GM12878 (cell line): Measurements from ENCODE around the gene COMT. TPM values are rescaled to one million over a fixed set of nuclear protein-coding genes. Genes with fewer than 3 reads are reported as not detected.

Experiments
- ATAC-seq: fragments of 200-7000 bp; cut with Tn5 transposase; 3 replicates; pipeline ENCODE4 v1.9.1; 2020; ENCODE audit warnings: mild to moderate bottlenecking, moderate library complexity
- BruUV-seq: library from RNA; stranded (reverse); fragments of 400-500 nt; replicated peaks from 2 replicates; lab custom pipeline; 2021; lab: Mats Ljungman, UMichigan
- CTCF ChIA-PET: fragments of 300-600 bp; sonication (Branson Sonifier 250); formaldehyde crosslinking; extraction: SDS; loops from one replicate; lab custom pipeline; 2021; ENCODE audit warnings: inconsistent platforms; lab: Yijun Ruan, JAX
- POLR2A ChIA-PET: fragments of 350-600 bp; formaldehyde crosslinking; extraction: SDS; loops from one replicate; lab custom pipeline; 2021; ENCODE audit warnings: inconsistent platforms; lab: Charles Lee
- RAD21 ChIA-PET: fragments of 300-600 bp; sonication (Branson Sonifier 250); formaldehyde crosslinking; loops from one replicate; lab custom pipeline; 2023; ENCODE audit warnings: antibody characterized with exemption; ENCODE audit not compliant: unreplicated experiment; lab: Charles Lee
- SMC1A ChIA-PET: fragments of 300-600 bp; sonication (Branson Sonifier 250); formaldehyde crosslinking; loops from one replicate; lab custom pipeline; 2023; ENCODE audit not compliant: unreplicated experiment, uncharacterized antibody; lab: Charles Lee
- DNase-seq: peaks from one replicate; pipeline ENCODE4 v3.0.0-alpha.2; 2011; ENCODE audit warnings: low read depth, low spot score
- FAIRE-seq: peaks from 3 replicates; lab custom pipeline; 2011; peaks lifted over from hg19 to GRCh38; lab: Jason Lieb, UNC
- H2AFZ ChIP-seq: 2 replicates; pipeline ENCODE4 v1.6.0; 2011; ENCODE audit warnings: low read depth, low read length, control low read depth; ENCODE audit not compliant: control insufficient read depth
- H3K27ac ChIP-seq: 2 replicates; pipeline ENCODE4 v1.5.1; 2011; ENCODE audit warnings: control low read depth; ENCODE audit not compliant: control insufficient read depth, insufficient read depth
- H3K27me3 ChIP-seq, 2 experiments: replicated peaks in 1 of 2; 2 replicates each; pipeline versions ENCODE4 v1.6.0 to v1.6.1; 2011; ENCODE audit warnings: low read length in 1 of 2; ENCODE audit not compliant: control insufficient read depth in 2 of 2, insufficient read depth in 2 of 2
- H3K36me3 ChIP-seq, 2 experiments: 2 replicates each; pipeline ENCODE4 v1.5.1; 2011; ENCODE audit warnings: low read length in 1 of 2; ENCODE audit not compliant: control insufficient read depth in 2 of 2, insufficient read depth in 2 of 2
- H3K4me1 ChIP-seq: 2 replicates; pipeline ENCODE4 v1.6.1; 2011; ENCODE audit warnings: mild to moderate bottlenecking, low read length, moderate library complexity, mixed read lengths; ENCODE audit not compliant: control insufficient read depth, insufficient read depth
- H3K4me2 ChIP-seq: 2 replicates; pipeline ENCODE4 v1.6.0; 2011; ENCODE audit warnings: control low read depth; ENCODE audit not compliant: control insufficient read depth, insufficient read depth
- H3K4me3 ChIP-seq: fragments of 200-600 bp; sonication (generic); 2 replicates; pipeline ENCODE4 v1.5.1; 2016
- H3K79me2 ChIP-seq: 2 replicates; pipeline ENCODE4 v1.6.0; 2011; ENCODE audit warnings: low read length; ENCODE audit not compliant: control insufficient read depth, insufficient read depth
- H3K9ac ChIP-seq: 2 replicates; pipeline ENCODE4 v1.8.0; 2011; ENCODE audit warnings: low read length, control low read depth, mixed read lengths; ENCODE audit not compliant: control insufficient read depth, insufficient read depth
- H3K9me3 ChIP-seq: replicated peaks from 3 replicates; pipeline ENCODE4 v1.5.1; 2011; ENCODE audit warnings: mild to moderate bottlenecking, low read length; ENCODE audit not compliant: control insufficient read depth, insufficient read depth
- H4K20me1 ChIP-seq: 2 replicates; pipeline ENCODE4 v1.6.0; 2011; ENCODE audit not compliant: control insufficient read depth, insufficient read depth
- ASH2L ChIP-seq: fragments of 300-600, 200-600 bp; sonication (generic); IDR thresholded peaks from 2 replicates; pipeline ENCODE4 v1.6.1; 2017; ENCODE audit warnings: low read depth, mild to moderate bottlenecking, borderline replicate concordance
- CEBPB ChIP-seq, 2 experiments: fragments of 150-350 bp in 1 of 2; IDR thresholded peaks; 2 replicates each; pipeline ENCODE4 v1.6.1; 2012 to 2014; ENCODE audit warnings: low read depth in 2 of 2, low read length in 2 of 2, borderline replicate concordance in 1 of 2, inconsistent platforms in 1 of 2
- ETV6 ChIP-seq, 2 experiments: fragments of 450-650 bp in 1 of 2; IDR thresholded peaks in 1 of 2; conservative IDR thresholded peaks in 1 of 2; 2 replicates each; pipeline ENCODE4 v1.6.1; 2014; ENCODE audit warnings: antibody characterized with exemption in 1 of 2, borderline replicate concordance in 1 of 2, low read depth in 1 of 2, mild to moderate bottlenecking in 1 of 2, moderate library complexity in 1 of 2
- FOXM1 ChIP-seq: IDR thresholded peaks from 2 replicates; pipeline ENCODE4 v1.6.1; 2012; ENCODE audit warnings: low read depth, mild to moderate bottlenecking, inconsistent platforms, low read length, moderate library complexity
- IRF3 ChIP-seq: fragments of 450-650 bp; IDR thresholded peaks from 2 replicates; pipeline ENCODE4 v1.6.1; 2014; ENCODE audit warnings: mild to moderate bottlenecking
- IRF4 ChIP-seq: IDR thresholded peaks from 2 replicates; pipeline ENCODE4 v1.6.1; 2011; ENCODE audit warnings: low read depth, low read length
- JUNB ChIP-seq: IDR thresholded peaks from 2 replicates; pipeline ENCODE4 v1.6.1; 2016; ENCODE audit warnings: antibody characterized with exemption, mild to moderate bottlenecking
- JUND ChIP-seq: IDR thresholded peaks from 2 replicates; pipeline ENCODE4 v1.6.1; 2012; ENCODE audit warnings: low read depth, mild to moderate bottlenecking, low read length, improper control_type of control experiment, moderate library complexity
- KAT2A ChIP-seq: conservative IDR thresholded peaks from 2 replicates; pipeline ENCODE4 v1.6.1; 2011; ENCODE audit warnings: low read depth, low read length; ENCODE audit not compliant: control insufficient read depth
- MYB ChIP-seq: fragments of 150-350 bp; IDR thresholded peaks from 2 replicates; pipeline ENCODE4 v1.6.1; 2014; ENCODE audit warnings: mild to moderate bottlenecking, low read depth, low read length, borderline replicate concordance
- NFIC ChIP-seq: IDR thresholded peaks from 2 replicates; pipeline ENCODE4 v1.6.1; 2012; ENCODE audit warnings: low read depth, mild to moderate bottlenecking, inconsistent platforms, low read length, moderate library complexity
- NR2F1 ChIP-seq: fragments of 450-650 bp; conservative IDR thresholded peaks from 2 replicates; pipeline ENCODE4 v1.6.1; 2017; ENCODE audit warnings: mild to moderate bottlenecking
- PML ChIP-seq: IDR thresholded peaks from 2 replicates; pipeline ENCODE4 v1.6.1; 2012; ENCODE audit warnings: low read length, inconsistent platforms
- SMAD1 ChIP-seq: fragments of 450-650 bp; IDR thresholded peaks from 2 replicates; pipeline ENCODE4 v1.6.1; 2018; ENCODE audit warnings: mild to moderate bottlenecking, low read depth; ENCODE audit not compliant: partially characterized antibody
- SPI1 ChIP-seq: IDR thresholded peaks from 2 replicates; pipeline ENCODE4 v1.6.1; 2011; ENCODE audit warnings: low read depth, mild to moderate bottlenecking, low read length, moderate library complexity, borderline replicate concordance; ENCODE audit not compliant: insufficient read depth
- STAT3 ChIP-seq: IDR thresholded peaks from 2 replicates; pipeline ENCODE4 v1.6.1; 2011; ENCODE audit warnings: low read depth, low read length, improper control_type of control experiment
- SUZ12 ChIP-seq: fragments of 200-600 bp; sonication (generic); IDR thresholded peaks from one replicate; pipeline ENCODE4 v1.6.1; 2018; ENCODE audit warnings: antibody characterized with exemption, mild to moderate bottlenecking; ENCODE audit not compliant: unreplicated experiment
- WRNIP1 ChIP-seq: IDR thresholded peaks from 2 replicates; pipeline ENCODE4 v1.6.1; 2011; ENCODE audit warnings: low read depth, low read length, improper control_type of control experiment, borderline replicate concordance
- ZBTB40 ChIP-seq: fragments of 450-650 bp; IDR thresholded peaks from 2 replicates; pipeline ENCODE4 v1.6.1; 2016; ENCODE audit warnings: mild to moderate bottlenecking, moderate library complexity, borderline replicate concordance
- WGBS: methylation state at CpG from one replicate; pipeline ENCODE4 v1.1.6; 2016; ENCODE audit warnings: low lambda C conversion rate; ENCODE audit not compliant: insufficient replicate concordance, insufficient coverage; ENCODE audit errors: missing lambda C conversion rate; 5-methylcytosine and 5-hydroxymethylcytosine counted together
- in situ Hi-C: fragments of 300-500 bp; cut with MboI; formaldehyde crosslinking; loops from 9 replicates; pipeline ENCODE4 v1.14.3; 2018; ENCODE audit warnings: mixed read lengths
- intact Hi-C: fragments of 100-400 bp; cut with micrococcal nuclease; formaldehyde crosslinking; loops from one replicate; pipeline ENCODE4 v1.14.2; 2022; ENCODE audit not compliant: unreplicated experiment
- polyA plus RNA-seq, 11 experiments: library from polyadenylated mRNA; depleted of rRNA in 4 of 11; unstranded in 6 of 11; stranded (reverse) in 5 of 11; fragments of >200 nt; fragmentation: Nextera tagmentation in 4 of 11; fragmentation: Illumina TruSeq in 1 of 11; extraction: Ambion mirVana in 4 of 11; extraction: Trizol in 1 of 11; gene quantifications; 1 replicate in 1 of 11; 2 replicates in 10 of 11; pipeline versions ENCODE4 v1.2.1 to v1.2.3, GENCODE V29; 2011 to 2016; ENCODE audit warnings: inconsistent platforms in 2 of 11, missing spikeins in 2 of 11, low read depth in 1 of 11
- total RNA-seq, 4 experiments: library from RNA; depleted of rRNA in 3 of 4; stranded (reverse); fragments of >200 nt in 3 of 4; fragmentation: Illumina TruSeq in 1 of 4; extraction: Trizol in 1 of 4; gene quantifications; 2 replicates each; pipeline versions ENCODE4 v1.2.1 to v1.2.3, GENCODE V29; 2013 to 2021

COMT gene
- total and polyA plus RNA-seq, 10 of the 15 experiments (the other 5 are each of a cell fraction or from before 2014, with no cell fraction given): 4.5 to 152 (median 66.1) TPM

- in situ Hi-C loops: no loop called here
- BruUV-seq: no TSS peak
- FAIRE-seq (no peak), ATAC-seq (no peak), DNase-seq (no peak)
- no peak overlapping the region for H3K9ac ChIP-seq
- ChIA-PET RAD21 (no interaction called here), CTCF (interaction anchor here (1.4 kb wide), 1 partner anchor 46 kb away, joined by 3 read pairs; no protein-coding TSS in a partner anchor), SMC1A (no interaction called here), POLR2A (interaction anchor here (1.3 kb wide), 1 partner anchor 102 kb away, joined by 4 read pairs; the partner anchor contains the start of gene TRMT2A)
- no peaks in the 10 kb centered on the region for H3K36me3 ChIP-seq
- peak overlapping the region; percentile 62; the same call in 1 of the 2 replicates for H3K4me3 ChIP-seq
- H3K4me1 ChIP-seq: no peaks in the 10 kb centered on the region; the same call in 1 of the 2 replicates
- no peaks in the 10 kb centered on the region for H3K9me3 ChIP-seq
- peak overlapping the region; percentile 95; the same call in 1 of the 2 replicates for H3K4me2 ChIP-seq
- 6% methylated on average over 63 of the region's 101 CpGs for WGBS
- intact Hi-C loops: no loop called here
- no peaks in the 10 kb centered on the region for H4K20me1 ChIP-seq
- H2AFZ ChIP-seq: peak overlapping the region; percentile 16
- H3K79me2 ChIP-seq: peaks cover 2% of the 10 kb centered on the region
- no peak overlapping the region for H3K27ac ChIP-seq
- peaks cover 8 to 12% of the 10 kb centered on the region in 2 experiments; a peak in 3 of 4 replicates for H3K27me3 ChIP-seq
- TF ChIP-seq ETV6 (conservative IDR thresholded peaks at IDR 0.05 in 1 of 2, IDR thresholded peaks at IDR 0.05 in 1 of 2; ENCODE audit: borderline replicate concordance in 1 of 2, low read depth in 1 of 2) (no peak), JUND (no peak), FOXM1 (no peak), SPI1 (no peak), MYB (no peak), NR2F1 (0 out of 2 replicates have a peak, but pooled peaks have one; percentile 27), CEBPB (IDR thresholded peaks at IDR 0.05; ENCODE audit: borderline replicate concordance in 1 of 2, low read depth in 2 of 2, low read length in 2 of 2) (no peak), ASH2L (no peak), SMAD1 (no peak), ZBTB40 (no peak), JUNB (no peak), KAT2A (no peak), NFIC (no peak), WRNIP1 (no peak), IRF4 (no peak), STAT3 (no peak), SUZ12 (peak; percentile 68), IRF3 (no peak), PML (no peak)
Measured at GRCh38 chr22:20015971-20016733, 74.6 kb downstream of the COMT start.
